ENCODE data around the gene MC1R. TPM values are rescaled to one million over a fixed set of nuclear protein-coding genes. Genes with fewer than 3 reads are reported as not detected.
A peak's percentile ranks its signal among the peaks of the same experiment; 100 is the strongest.

Gene MC1R
- total and polyA plus RNA-seq, 7 donors = 0.18 to 1.8 (median 0.77) TPM

DNA sequence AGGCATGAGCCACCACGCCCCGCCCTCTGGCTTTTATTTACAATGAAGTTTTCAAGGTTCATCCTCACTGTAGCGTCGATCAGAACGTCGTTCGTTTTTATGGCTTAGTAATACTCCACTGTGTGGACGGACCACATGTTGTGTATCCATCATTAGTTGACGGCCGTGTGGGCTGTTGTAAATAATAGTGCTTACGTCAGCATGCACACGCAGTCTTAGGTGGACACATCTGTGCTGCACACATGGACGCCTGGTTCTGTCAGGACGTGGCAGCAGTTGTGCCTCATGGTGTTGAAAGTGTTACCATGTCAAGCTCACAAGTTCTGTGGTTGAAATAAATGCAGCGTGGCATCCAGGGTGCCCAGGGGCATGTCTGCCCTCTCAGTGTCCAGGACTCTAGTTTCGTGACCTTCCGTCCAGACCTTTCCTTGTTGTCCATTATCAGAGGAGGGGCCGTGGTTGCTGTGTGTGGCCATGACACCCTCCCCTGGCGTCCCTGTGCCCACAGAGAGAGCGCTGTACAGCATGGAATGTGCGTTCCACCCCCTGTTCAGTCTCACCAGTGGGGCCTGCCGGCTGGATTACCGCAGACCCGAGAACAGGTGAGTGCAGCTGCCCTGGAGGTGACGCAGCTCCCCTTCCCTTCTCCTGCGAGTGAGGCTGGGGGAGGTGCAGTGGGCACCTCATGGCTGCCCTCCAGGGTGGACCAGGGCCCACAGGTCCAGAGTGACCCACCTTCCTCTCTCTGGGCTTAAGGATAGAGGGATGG lies 23.0 kb upstream of the MC1R start:
- Histone ChIP-seq H3K27me3 (ENCODE audit: insufficient read depth in 3 of 3, low read length in 2 of 3) (no peaks in the 10 kb centered on the region), H3K4me3 (no peak overlapping the region), H3K27ac (no peak overlapping the region), H3K9me3 (no peaks in the 10 kb centered on the region), H3K4me1 (no peaks in the 10 kb centered on the region), H3K36me3 (ENCODE audit: insufficient read depth in 1 of 2, low read depth in 1 of 2) (peaks cover 12 to 95% of the 10 kb centered on the region in 2 donors)
- 89 to 92% (median 89%) methylated on average over 26 of the region's 26 CpGs for WGBS, 3 donors
- intact Hi-C loops (cut with DNase I) = loop anchor here in 1 of 2 donors (1.0 kb wide), 1 partner anchor 13 kb away; no protein-coding TSS in a partner anchor
- DNase-seq (no peak), ATAC-seq (no peak)
- TF ChIP-seq, protein P1, sequence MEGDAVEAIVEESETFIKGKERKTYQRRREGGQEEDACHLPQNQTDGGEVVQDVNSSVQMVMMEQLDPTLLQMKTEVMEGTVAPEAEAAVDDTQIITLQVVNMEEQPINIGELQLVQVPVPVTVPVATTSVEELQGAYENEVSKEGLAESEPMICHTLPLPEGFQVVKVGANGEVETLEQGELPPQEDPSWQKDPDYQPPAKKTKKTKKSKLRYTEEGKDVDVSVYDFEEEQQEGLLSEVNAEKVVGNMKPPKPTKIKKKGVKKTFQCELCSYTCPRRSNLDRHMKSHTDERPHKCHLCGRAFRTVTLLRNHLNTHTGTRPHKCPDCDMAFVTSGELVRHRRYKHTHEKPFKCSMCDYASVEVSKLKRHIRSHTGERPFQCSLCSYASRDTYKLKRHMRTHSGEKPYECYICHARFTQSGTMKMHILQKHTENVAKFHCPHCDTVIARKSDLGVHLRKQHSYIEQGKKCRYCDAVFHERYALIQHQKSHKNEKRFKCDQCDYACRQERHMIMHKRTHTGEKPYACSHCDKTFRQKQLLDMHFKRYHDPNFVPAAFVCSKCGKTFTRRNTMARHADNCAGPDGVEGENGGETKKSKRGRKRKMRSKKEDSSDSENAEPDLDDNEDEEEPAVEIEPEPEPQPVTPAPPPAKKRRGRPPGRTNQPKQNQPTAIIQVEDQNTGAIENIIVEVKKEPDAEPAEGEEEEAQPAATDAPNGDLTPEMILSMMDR (IDR thresholded peaks at IDR 0.05) = no peak

DNA sequence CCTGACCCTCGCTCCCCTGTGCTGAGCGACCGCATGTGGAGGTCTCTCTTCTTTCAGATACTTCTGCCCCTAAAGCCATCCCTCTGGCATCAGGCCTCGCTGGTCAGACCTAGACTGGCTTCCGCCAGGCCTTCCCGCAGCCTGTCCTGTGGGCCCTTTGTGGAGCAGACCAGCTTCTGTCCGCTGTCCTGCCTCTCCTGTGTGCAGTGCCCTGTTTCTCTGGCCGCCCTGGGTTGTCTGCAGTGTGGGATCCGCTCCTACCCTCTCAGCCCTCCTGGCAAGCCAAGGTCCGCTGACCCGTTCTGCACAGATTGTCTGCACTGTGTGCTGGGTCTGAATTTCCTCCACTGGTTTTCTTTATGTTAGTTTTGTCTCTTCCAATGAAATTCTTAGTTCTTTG lies 21.5 kb upstream of the MC1R start:
- Histone ChIP-seq H3K4me1 (no peaks in the 10 kb centered on the region), H3K27ac (no peak overlapping the region), H3K27me3 (ENCODE audit: insufficient read depth in 3 of 3, low read length in 2 of 3) (no peaks in the 10 kb centered on the region), H3K9me3 (no peaks in the 10 kb centered on the region), H3K36me3 (ENCODE audit: insufficient read depth in 1 of 2, low read depth in 1 of 2) (peaks cover 11 to 85% of the 10 kb centered on the region in 2 donors), H3K4me3 (no peak overlapping the region)
- 93 to 96% (median 96%) methylated on average over 11 of the region's 11 CpGs for WGBS, 3 donors
- ATAC-seq = no peak
- intact Hi-C loops (cut with DNase I) = no loop called here
- DNase-seq = peak in 1 of 2 donors; percentile 42
- TF ChIP-seq, protein P1 (IDR thresholded peaks at IDR 0.05) = no peak

GRCh38 chr16:89898201-89898967 lies 20.3 kb upstream of the MC1R start:
- no peaks in the 10 kb centered on the region for H3K4me1 ChIP-seq
- no peak overlapping the region for H3K27ac ChIP-seq
- ATAC-seq = peak in 2 of 4 donors; percentile 9 to 16
- no peaks in the 10 kb centered on the region for H3K27me3 ChIP-seq (ENCODE audit: insufficient read depth in 3 of 3, low read length in 2 of 3)
- DNase-seq = peak in 1 of 2 donors; percentile 45
- H3K36me3 ChIP-seq (ENCODE audit: insufficient read depth in 1 of 2, low read depth in 1 of 2) = peaks cover 11 to 82% of the 10 kb centered on the region in 2 donors
- intact Hi-C loops (cut with DNase I) = no loop called here
- no peak overlapping the region for H3K4me3 ChIP-seq
- TF ChIP-seq, protein P1 (IDR thresholded peaks at IDR 0.05) = no peak
- WGBS, 3 donors = 94 to 95% (median 95%) methylated on average over 34 to 36 of the region's 36 CpGs
- no peaks in the 10 kb centered on the region for H3K9me3 ChIP-seq

DNA sequence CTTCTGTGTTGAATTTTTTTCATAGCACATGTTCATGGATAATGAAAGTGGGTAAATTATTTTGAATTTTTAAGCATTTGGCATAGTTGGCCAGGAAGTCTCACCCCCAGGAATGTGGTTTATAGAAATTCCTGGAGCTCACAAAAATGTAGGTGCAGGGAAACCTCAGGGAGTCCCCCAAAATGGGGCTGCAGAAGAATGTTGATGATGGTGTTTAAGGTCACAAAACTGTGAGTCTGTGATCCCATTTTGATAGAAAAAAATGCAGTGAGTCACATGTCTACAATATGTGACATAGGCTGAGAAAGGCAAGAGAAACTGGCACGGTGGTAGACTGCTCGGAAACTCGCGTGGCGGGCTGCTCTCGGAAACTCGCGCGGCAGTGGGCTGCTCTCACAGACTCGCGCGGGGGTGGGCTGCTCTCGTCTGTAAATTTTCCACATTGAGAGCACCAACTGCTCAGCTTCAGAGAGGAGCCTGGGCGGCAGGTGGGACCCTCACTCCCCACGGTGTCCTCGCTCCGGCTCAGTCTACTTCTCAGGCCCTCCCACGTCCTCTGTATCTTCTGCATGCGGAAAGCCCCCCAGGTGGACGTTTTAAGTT lies 18.7 kb upstream of the MC1R start:
- Histone ChIP-seq H3K4me1 (no peaks in the 10 kb centered on the region), H3K36me3 (ENCODE audit: insufficient read depth in 1 of 2, low read depth in 1 of 2) (peaks cover 11 to 83% of the 10 kb centered on the region in 2 donors), H3K9me3 (no peaks in the 10 kb centered on the region), H3K4me3 (no peak overlapping the region), H3K27me3 (ENCODE audit: insufficient read depth in 3 of 3, low read length in 2 of 3) (no peaks in the 10 kb centered on the region), H3K27ac (no peak overlapping the region)
- 94 to 95% (median 95%) methylated on average over 20 of the region's 20 CpGs for WGBS, 3 donors
- no peak for ATAC-seq
- TF ChIP-seq, protein P1 (IDR thresholded peaks at IDR 0.05) = no peak
- DNase-seq = peak in 1 of 2 donors; percentile 36
- intact Hi-C loops (cut with DNase I) = no loop called here

Data from psoas muscle (tissue), 8 donors.